GM12801 (cell line): ENCODE measurements around the gene ICAM4.

ENCODE experiments used
- TF ChIP-seq, protein P1 (sequence below): IDR thresholded peaks from one replicate; pipeline ENCODE4 v1.5.1; 2011; ENCODE audit warnings: control low read depth; ENCODE audit not compliant: insufficient read length; ENCODE audit errors: extremely low read depth

ICAM4 gene

DNA sequence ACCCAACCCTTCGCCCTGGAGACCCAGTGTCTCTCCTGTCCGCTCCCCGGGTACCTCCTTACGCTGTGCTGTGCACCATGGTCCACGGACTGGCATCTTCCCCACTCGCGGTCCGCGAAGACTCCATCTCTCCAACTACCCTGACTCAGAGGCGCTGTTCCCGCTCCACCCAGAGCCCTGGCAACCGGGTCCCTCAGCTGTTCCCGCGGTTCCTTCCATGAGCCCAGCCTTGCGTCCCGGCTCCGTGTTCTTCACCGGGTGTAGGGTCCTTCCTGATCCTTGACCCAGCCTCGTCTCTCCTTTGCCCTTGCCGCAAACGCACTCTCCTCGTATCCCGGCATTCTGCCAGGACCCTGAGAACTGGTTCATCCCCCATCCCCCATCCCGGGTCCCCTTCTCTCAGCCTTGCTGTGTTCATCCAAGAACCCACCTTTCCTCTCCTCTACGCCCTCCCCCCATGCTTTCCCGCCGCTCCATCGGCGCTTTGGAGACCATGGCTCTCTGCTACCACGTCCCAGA lies 3.7 kb downstream of the ICAM4 start:
- TF ChIP-seq, protein P1, sequence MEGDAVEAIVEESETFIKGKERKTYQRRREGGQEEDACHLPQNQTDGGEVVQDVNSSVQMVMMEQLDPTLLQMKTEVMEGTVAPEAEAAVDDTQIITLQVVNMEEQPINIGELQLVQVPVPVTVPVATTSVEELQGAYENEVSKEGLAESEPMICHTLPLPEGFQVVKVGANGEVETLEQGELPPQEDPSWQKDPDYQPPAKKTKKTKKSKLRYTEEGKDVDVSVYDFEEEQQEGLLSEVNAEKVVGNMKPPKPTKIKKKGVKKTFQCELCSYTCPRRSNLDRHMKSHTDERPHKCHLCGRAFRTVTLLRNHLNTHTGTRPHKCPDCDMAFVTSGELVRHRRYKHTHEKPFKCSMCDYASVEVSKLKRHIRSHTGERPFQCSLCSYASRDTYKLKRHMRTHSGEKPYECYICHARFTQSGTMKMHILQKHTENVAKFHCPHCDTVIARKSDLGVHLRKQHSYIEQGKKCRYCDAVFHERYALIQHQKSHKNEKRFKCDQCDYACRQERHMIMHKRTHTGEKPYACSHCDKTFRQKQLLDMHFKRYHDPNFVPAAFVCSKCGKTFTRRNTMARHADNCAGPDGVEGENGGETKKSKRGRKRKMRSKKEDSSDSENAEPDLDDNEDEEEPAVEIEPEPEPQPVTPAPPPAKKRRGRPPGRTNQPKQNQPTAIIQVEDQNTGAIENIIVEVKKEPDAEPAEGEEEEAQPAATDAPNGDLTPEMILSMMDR, result no peak

- TF ChIP-seq, protein P1, result no peak
Observed at GRCh38 chr19:10290876-10291553, 4.3 kb downstream of the ICAM4 start.

GRCh38 chr19:10291554-10292205 lies 4.9 kb downstream of the ICAM4 start:
- TF ChIP-seq, protein P1, result no peak

DNA sequence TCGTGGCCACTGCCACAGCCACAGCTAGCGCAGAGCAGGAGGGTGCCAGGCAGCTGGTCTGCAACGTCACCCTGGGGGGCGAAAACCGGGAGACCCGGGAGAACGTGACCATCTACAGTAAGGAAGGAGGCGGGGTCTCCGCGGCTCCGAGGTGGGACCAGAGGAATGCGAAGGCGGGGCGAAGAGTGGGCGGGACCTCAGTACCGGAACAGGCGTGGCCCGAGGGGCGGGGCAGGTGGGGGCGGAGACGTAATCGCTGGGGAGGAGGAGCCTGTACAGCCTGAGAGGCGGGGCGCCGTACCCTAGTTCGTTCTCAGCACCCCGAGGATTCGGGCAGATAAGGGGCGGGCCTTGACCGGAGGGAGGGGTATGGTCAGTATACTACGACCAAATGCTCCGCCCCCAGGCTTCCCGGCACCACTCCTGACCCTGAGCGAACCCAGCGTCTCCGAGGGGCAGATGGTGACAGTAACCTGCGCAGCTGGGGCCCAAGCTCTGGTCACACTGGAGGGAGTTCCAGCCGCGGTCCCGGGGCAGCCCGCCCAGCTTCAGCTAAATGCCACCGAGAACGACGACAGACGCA lies 5.5 kb downstream of the ICAM4 start:
- TF ChIP-seq, protein P1, result no peak

- TF ChIP-seq, protein P1, result no peak
Observed at GRCh38 chr19:10292789-10293636, 6.3 kb downstream of the ICAM4 start.

- TF ChIP-seq, protein P1, result no peak
Observed at GRCh38 chr19:10293637-10294367, 7.0 kb downstream of the ICAM4 start.

DNA sequence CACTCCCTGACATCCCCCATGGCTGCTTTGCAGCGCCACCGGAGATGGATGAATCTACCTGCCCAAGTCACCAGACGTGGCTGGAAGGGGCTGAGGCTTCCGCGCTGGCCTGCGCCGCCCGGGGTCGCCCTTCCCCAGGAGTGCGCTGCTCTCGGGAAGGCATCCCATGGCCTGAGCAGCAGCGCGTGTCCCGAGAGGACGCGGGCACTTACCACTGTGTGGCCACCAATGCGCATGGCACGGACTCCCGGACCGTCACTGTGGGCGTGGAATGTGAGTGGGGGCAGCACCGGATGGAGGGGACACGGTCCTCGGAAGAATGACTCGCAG lies 7.6 kb downstream of the ICAM4 start:
- TF ChIP-seq, protein P1, result no peak
